T-helper 22 cell (primary cell): Measurements from ENCODE around the gene NACC2.

Source experiments
- DNase-seq: peaks from one replicate; pipeline ENCODE4 v3.0.0-alpha.2; 2020; ENCODE audit warnings: low read depth

The NACC2 gene

GRCh38 chr9:136022731-136023409 is 72.2 kb downstream of the NACC2 start:
- no peak for DNase-seq

GRCh38 chr9:136021872-136022681 is 73.0 kb downstream of the NACC2 start:
- DNase-seq = no peak

GRCh38 chr9:136021171-136021871 is 73.8 kb downstream of the NACC2 start:
- no peak for DNase-seq

DNA sequence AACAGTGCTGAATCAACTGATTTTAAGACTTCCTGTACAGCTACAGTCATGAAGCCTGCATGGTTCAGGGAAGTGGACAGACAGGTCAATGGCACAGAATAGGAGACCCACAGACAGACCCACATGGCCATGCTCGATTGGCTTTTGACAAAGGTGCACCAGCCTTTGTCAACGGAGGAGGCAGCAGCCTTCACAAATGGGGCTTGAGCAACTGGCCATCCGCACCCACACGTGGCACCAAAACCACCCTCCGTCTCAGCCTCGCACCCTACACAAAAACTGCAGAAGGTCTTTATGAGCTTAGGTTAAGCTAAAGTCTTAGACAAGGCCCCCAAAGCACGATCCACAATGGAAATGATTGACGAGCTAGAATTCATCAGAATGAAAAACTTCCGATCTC is 74.4 kb downstream of the NACC2 start:
- DNase-seq = no peak

DNA sequence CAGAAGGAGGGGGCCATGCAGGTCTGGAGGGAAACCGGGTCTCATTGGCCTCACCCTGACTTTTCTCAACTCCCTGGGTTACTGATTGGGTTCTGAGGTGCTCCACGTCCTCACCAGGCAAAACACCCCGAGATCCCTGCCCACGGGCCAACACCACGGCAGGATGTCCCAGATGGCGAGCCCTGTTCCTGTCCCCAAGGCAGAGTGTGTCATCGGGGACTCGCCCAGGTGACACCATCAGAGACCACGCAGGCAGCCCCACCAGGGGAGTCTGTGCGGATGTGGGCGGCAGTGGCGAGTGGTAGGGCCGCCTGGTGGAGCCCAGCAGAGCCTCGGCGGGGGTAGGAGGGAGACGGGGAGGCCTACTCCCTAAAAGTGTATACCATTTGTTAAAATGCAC is 74.9 kb downstream of the NACC2 start:
- DNase-seq = no peak

- DNase-seq = no peak
Observed at GRCh38 chr9:136019681-136020060, 75.4 kb downstream of the NACC2 start.

GRCh38 chr9:136019041-136019680 is 75.9 kb downstream of the NACC2 start:
- DNase-seq = no peak

GRCh38 chr9:136018257-136019031 is 76.6 kb downstream of the NACC2 start:
- no peak for DNase-seq

DNA sequence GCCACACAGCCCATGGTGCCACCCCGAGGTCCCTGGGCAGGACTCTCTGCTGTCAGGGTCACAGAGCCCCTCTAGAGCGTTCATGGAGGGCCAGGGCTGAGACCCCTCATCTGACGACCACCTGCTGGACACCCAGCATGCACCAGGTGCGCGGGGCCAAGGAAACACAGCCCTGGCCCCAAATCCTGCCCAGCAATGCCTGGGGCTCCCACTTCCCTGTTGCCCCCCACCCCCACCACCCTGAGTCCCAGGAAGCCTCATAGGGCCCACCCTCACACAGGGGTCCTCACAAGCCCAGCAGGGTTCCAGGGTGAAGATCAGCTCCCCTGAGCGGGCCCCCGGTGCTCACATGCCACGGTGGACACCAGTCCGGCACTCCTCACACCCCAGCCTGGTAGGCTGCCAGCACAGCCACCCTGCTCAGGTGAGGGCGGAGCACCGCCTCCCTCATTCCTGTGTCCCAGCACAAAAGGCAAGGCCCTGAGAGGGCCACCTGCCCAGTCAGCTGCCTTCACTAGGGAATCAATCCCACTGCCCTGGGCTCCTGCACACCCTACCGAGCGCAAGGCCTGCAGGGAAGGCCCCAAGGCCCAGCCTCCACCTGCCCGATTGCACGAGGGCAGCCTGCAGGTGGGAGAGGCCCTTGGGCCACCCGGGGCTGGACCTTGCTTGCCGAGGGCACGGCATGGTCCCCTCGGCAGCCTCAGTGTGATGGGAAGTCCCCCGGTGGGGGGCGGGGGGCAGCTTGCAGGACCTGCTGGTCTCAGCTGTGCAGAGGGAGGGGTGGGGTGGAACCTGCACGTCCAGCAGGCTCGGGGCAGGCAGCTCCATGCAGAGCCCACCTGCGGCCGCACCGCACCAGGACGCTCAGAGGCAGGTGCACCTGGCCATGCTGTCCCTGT is 77.5 kb downstream of the NACC2 start:
- DNase-seq = no peak

DNA sequence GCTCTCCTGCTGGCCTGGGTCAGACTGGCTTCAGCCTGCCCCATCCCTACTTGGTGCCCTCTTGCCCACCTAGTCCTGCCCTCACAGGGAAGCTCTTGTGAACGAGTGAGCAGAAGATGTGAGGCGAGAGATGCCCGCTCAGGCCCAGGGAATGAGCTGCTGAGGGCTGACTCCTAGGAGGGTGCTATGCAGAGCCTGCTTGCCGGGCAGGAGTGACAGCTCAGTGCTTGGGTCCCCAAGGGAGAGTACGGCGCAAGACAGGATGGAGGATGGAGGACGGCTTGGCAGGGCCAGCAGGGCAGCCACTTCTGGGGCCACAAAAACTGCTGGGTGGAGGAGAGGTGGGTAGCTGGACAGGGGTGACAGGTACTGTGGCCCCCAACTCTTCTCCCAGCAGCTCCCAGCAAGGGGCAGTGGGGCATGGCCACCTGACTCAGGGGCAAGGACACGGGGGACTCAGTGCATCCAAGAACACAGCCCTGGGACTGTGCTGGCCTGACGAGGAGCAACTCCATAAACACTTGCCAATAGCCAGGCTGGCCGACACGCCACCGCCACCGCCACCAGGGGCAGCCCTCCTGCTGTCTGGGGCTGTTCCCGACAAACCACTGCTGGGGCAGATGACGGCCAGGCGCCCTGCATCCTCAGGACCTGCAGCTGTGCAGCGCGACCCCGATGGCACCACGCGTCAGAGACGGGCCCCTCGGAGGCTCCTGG is 78.4 kb downstream of the NACC2 start:
- DNase-seq = no peak

DNA sequence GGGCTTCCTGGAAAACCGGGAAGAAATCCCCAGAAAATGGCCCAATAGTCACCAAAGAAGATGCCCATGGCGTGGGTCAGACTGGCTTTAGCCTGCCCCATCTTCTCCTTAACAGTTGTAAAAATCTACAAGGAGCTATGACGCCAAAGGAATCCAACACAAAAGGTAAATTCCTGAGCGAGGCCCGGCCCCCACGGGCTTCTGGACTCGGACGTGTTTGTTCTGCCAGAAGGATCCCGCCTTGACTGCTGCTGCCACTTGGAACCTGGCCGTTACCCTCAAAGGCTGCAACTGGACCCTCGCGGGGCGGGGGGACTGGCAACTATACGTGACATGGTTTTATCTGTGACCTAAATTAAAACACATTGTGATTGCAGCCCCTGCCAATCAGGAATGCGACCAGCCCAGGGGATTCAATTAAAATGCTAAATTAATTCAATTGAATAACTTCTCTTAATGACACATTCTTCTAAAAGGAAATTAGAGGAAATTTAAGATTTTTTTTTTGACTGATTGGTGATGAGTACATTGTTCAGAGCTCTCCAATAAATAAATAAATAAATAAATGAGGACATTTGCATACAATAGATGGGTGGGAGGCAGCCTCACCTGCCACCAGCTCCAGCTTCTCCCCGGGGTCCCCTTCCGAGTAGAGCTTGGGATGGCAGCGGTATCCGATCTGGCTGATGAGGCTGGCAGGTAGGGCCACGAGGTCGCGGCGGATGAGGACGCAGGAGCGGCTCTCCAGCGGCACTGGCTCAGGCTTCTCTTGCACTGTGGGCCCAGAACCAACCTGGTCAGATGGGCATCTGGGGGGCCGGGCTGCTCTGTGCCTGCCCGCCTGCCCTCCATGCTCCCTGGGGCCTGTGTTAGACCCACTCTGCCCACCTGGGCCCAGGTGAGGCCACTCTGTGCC is 79.2 kb downstream of the NACC2 start:
- DNase-seq = no peak

GRCh38 chr9:136014924-136015633 is 80.0 kb downstream of the NACC2 start:
- no peak for DNase-seq

DNA sequence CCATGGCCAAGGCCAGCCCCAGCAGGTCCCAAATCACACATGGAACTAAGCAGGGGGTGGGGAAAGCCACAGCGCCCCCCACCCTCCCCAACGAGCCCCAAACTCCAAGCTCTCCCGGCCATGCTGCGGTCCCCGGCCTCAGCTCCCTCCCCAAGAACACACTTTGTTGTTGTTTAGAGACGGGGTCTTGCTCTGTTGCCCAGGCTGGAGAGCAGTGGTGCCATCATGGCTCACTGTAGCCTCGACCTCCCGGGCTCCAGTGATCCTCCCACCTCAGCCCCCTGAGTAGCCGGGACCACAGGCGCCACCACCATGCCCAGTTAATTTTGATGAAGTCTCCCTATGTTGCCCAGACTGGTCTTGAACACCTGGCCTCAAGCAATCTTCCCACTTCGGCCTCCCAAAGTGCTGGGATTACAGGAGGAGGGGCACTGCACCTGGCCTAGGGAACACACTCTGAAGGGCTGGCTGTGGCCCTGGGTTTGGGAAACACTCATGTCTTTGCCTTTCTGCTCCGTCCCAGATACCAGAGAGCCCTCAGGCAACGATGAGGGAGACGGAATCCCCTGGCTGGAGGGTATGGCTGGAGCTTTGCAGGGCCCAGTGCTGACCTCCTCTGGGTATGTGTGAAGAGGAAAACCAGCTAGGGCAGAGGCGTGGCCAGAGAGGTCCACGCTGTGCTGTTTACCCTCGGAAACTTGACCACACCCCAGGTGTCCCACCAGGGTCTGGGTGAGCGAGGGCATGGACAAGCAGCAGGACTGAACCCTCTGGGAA is 80.8 kb downstream of the NACC2 start:
- DNase-seq = no peak

GRCh38 chr9:136013524-136014034 is 81.5 kb downstream of the NACC2 start:
- DNase-seq = no peak

GRCh38 chr9:136013116-136013515 is 82.0 kb downstream of the NACC2 start:
- DNase-seq = no peak

GRCh38 chr9:136012651-136013050 is 82.4 kb downstream of the NACC2 start:
- DNase-seq = no peak
